ENCODE data around the gene ZBTB32. TPM values are rescaled to one million over a fixed set of nuclear protein-coding genes. Genes with fewer than 3 reads are reported as not detected.

The ZBTB32 gene
- total RNA-seq, 1 donor from 2014 or later = not detected

DNA sequence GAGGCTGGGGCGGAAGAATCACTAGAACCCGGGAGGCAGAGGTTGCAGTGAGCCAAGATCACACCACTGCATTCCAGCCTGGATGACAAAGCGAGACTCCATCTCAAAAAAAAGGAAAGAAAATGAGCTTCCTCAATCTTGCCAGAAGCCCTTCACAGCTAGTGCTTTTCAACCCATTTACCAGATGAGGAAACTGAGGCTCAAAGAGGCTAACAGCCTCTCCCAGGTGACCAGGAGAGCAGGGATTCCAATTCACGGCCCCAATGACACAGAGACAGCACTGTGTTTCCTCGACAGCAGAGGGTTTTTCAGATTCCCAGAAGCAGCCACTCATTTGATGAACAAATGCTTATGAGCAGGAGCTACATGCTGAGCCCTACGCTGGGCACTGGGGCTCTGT, 34.8 kb upstream of the ZBTB32 start:
- Mint-ChIP-seq H3K4me1 (peaks cover 5% of the 10 kb centered on the region), H3K36me3 (ENCODE audit: low read depth) (no peaks in the 10 kb centered on the region), H3K9me3 (no peaks in the 10 kb centered on the region), H3K27me3 (ENCODE audit: low read depth) (peaks cover 48% of the 10 kb centered on the region), H3K27ac (ENCODE audit: unreplicated experiment) (no peak overlapping the region), H3K4me3 (no peak overlapping the region)
- TF ChIP-seq, protein P1, sequence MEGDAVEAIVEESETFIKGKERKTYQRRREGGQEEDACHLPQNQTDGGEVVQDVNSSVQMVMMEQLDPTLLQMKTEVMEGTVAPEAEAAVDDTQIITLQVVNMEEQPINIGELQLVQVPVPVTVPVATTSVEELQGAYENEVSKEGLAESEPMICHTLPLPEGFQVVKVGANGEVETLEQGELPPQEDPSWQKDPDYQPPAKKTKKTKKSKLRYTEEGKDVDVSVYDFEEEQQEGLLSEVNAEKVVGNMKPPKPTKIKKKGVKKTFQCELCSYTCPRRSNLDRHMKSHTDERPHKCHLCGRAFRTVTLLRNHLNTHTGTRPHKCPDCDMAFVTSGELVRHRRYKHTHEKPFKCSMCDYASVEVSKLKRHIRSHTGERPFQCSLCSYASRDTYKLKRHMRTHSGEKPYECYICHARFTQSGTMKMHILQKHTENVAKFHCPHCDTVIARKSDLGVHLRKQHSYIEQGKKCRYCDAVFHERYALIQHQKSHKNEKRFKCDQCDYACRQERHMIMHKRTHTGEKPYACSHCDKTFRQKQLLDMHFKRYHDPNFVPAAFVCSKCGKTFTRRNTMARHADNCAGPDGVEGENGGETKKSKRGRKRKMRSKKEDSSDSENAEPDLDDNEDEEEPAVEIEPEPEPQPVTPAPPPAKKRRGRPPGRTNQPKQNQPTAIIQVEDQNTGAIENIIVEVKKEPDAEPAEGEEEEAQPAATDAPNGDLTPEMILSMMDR (conservative IDR thresholded peaks at IDR 0.05) = no peak
- no peak for DNase-seq (ENCODE audit: low read depth, low spot score)

DNA sequence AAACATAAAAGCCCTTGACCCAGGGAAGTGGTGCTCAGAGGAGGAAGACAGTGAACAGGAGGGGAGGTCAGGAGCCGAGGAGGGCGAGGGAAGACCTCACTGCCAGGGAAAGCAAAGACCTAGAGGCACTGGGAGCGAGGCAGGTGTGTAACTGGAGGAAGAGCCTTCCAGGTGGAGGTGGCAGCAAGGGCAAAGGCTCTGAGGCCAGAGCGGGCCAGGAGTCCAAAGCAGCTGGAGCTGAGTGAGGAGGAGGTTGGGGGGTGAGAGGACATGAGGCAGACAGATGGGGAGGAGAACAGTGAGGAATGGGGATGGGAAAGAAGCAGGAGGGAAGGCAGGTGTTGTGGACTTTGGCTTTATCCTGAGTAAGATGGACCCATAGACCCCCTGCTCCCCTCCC, 34.4 kb upstream of the ZBTB32 start:
- Mint-ChIP-seq H3K27ac (ENCODE audit: unreplicated experiment) (no peak overlapping the region), H3K36me3 (ENCODE audit: low read depth) (no peaks in the 10 kb centered on the region), H3K27me3 (ENCODE audit: low read depth) (peaks cover 48% of the 10 kb centered on the region), H3K4me1 (peaks cover 5% of the 10 kb centered on the region), H3K4me3 (no peak overlapping the region), H3K9me3 (no peaks in the 10 kb centered on the region)
- TF ChIP-seq, protein P1 (conservative IDR thresholded peaks at IDR 0.05) = no peak
- no peak for DNase-seq (ENCODE audit: low read depth, low spot score)

DNA sequence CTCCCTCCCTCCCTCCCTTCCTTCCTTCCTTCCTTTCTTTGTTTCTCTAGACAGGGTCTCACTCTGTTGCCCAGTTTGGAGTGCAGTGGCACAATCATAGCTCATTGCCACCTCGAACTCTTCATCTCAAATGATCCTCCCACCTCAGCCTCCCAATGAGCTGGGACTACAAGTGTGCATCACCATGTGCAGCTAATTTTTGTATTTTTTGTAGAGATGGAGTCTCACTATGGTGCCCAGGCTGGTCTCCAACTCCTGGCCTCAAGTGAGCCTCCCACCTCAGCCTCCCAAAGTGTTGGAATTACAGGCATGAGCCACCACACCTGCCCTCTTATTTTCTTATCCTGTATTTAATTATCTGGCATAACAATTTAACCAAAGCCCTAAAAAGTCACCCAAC, 33.7 kb upstream of the ZBTB32 start:
- H3K9me3 Mint-ChIP-seq = no peaks in the 10 kb centered on the region
- TF ChIP-seq, protein P1 (conservative IDR thresholded peaks at IDR 0.05) = no peak
- no peak overlapping the region for H3K4me3 Mint-ChIP-seq
- no peaks in the 10 kb centered on the region for H3K36me3 Mint-ChIP-seq (ENCODE audit: low read depth)
- no peak overlapping the region for H3K27ac Mint-ChIP-seq (ENCODE audit: unreplicated experiment)
- peaks cover 5% of the 10 kb centered on the region for H3K4me1 Mint-ChIP-seq
- H3K27me3 Mint-ChIP-seq (ENCODE audit: low read depth) = peaks cover 49% of the 10 kb centered on the region
- DNase-seq (ENCODE audit: low read depth, low spot score) = no peak

DNA sequence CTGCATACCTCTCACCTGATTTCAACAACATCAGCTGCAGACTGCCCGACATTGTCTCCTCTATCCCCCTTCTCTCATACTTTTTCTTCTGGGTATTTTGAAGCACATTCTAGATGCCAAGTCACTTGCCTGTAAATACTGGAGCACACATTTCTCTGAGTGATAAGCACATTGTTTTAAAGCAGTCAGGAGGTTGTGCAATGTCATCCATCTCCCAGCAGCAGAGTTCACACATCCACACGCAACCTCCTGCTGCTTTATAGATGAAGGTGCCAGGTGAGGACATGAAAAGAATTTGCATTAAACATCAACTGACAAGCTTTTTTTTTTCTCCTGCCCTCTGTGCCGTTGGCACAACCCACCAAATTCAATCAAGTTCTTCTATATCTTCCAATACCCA, 32.5 kb upstream of the ZBTB32 start:
- DNase-seq (ENCODE audit: low read depth, low spot score) = no peak
- H3K4me3 Mint-ChIP-seq = no peak overlapping the region
- no peaks in the 10 kb centered on the region for H3K36me3 Mint-ChIP-seq (ENCODE audit: low read depth)
- TF ChIP-seq, protein P1 (conservative IDR thresholded peaks at IDR 0.05) = no peak
- H3K4me1 Mint-ChIP-seq = peaks cover 5% of the 10 kb centered on the region
- peaks cover 52% of the 10 kb centered on the region for H3K27me3 Mint-ChIP-seq (ENCODE audit: low read depth)
- no peak overlapping the region for H3K27ac Mint-ChIP-seq (ENCODE audit: unreplicated experiment)
- no peaks in the 10 kb centered on the region for H3K9me3 Mint-ChIP-seq

DNA sequence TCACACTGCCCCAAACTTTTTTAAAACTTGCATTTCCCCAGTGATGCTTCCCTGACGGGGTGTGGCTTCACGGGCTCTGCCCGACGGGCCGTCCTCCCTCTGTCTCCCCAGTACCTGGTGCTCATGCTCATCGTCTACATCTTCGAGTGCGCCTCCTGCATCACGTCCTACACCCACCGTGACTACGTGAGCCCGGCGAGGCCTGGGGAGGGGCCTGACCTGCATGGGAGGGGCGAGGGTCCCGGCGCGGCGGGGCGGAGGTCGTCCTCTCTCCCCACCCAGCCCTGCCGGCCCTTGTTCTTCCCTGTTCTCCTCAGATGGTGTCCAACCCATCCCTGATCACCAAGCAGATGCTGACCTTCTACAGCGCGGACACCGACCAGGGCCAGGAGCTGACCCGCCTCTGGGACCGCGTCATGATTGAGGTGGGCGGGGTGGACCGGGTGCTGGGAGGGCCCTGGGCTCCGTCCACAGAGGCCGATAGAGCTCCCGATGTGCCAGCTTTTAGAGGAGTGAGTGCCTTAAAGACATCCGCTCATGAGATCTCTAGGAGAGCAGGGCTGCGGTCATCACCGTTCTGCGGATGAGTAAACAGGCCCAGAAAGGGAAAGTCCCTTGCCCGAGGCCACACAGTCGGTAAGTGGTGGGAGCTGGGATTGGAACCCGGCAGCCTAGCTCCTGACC, 31.1 kb upstream of the ZBTB32 start:
- Mint-ChIP-seq H3K4me3 (peak overlapping the region; percentile 33), H3K27me3 (ENCODE audit: low read depth) (peaks cover 56% of the 10 kb centered on the region), H3K9me3 (no peaks in the 10 kb centered on the region), H3K4me1 (peaks cover 5% of the 10 kb centered on the region), H3K27ac (ENCODE audit: unreplicated experiment) (no peak overlapping the region), H3K36me3 (ENCODE audit: low read depth) (no peaks in the 10 kb centered on the region)
- DNase-seq (ENCODE audit: low read depth, low spot score) = peak; percentile 25
- TF ChIP-seq, protein P1 (conservative IDR thresholded peaks at IDR 0.05) = no peak

All from neural crest cell (in vitro differentiated cells).